Measurements from ENCODE around the gene MYO7A. TPM values are rescaled to one million over a fixed set of nuclear protein-coding genes. Genes with fewer than 3 reads are reported as not detected.

The MYO7A gene
- total RNA-seq, 2 experiments from 2014 or later: 0.23 to 0.28 TPM

DNA sequence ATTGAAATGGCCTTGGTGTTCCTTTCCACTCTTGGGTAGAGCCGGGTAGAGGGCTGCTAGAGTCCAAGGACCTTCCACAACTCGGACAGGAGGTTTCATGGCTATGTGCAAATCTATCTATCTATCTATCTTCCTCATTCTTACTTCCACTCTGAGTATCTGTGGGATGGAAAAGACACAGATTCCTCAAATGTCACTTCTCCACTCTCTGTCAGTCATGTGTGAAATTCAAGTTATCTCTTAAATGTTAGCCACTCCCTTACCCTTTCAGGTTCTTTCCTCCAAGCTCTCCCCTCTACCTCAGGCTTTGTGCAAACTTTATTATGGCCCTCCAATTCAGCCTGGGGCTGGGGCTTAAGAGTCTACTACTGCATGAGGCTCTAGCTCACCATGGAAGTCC, 89.1 kb downstream of the MYO7A start:
- Mint-ChIP-seq H3K9me3 (ENCODE audit: low read depth) (no peaks in the 10 kb centered on the region), H3K27me3 (peaks cover 26% of the 10 kb centered on the region), H3K4me1 (no peaks in the 10 kb centered on the region), H3K4me3 (no peak overlapping the region), H3K27ac (no peak overlapping the region), H3K36me3 (no peaks in the 10 kb centered on the region)
- CTCF ChIA-PET: no interaction called here
- ATAC-seq (no peak), DNase-seq (no peak)

DNA sequence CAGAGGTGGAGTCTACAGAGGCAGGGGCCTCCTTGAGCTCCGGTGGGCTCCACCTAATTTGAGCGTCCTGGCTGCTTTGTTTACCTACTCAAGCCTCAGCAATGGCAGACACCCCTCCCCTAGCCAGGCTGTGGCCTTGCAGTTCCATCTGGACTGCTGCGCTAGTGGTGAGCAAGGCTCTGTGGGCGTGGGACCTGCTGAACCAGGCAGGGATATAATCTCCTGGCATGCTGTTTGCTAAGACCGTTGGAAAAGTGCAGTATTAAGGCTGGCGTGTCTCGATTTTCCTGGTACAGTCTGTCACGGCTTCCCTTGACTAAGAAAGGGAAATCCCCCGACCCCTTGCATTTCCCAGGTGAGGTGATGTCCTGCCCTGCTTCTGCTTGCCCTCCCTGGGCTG, 95.8 kb downstream of the MYO7A start:
- no peaks in the 10 kb centered on the region for H3K9me3 Mint-ChIP-seq (ENCODE audit: low read depth)

DNA sequence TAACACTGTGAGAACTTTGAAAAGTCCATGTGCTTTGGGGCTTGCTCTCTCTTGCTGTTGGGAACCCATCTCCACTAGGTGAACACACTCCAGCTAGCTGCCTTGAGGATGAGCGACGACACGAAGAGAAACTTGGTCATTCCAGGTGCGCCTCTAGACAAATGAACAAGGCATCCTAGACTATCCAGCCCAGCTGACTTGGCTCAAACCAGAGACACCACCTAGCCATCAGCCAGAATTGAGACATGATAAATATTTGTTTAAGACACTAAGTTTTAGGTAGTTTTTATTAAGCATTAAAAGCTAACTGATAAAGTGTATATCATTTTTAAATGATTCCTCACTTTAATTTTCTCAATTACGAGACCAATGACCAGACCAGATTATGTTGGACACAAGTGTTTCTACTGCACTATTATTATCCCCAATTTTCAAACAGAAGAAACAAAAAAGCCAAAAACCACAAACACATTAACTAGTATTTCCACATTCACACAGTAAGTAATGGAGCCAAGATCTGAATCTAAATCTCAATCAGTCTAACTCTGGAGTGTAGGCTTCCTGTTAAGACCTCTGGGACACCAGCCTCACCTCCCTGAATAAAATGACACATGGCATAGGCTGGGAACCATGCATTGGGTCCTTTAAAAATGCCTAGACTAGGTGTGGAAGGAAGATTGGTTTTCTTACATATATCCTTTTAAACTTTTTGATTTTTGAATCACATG, 103.0 kb downstream of the MYO7A start:
- DNase-seq (no peak), ATAC-seq (no peak)
- Mint-ChIP-seq H3K27ac (no peak overlapping the region), H3K9me3 (ENCODE audit: low read depth) (no peaks in the 10 kb centered on the region), H3K27me3 (peaks cover 15% of the 10 kb centered on the region), H3K4me3 (no peak overlapping the region), H3K4me1 (no peaks in the 10 kb centered on the region), H3K36me3 (no peaks in the 10 kb centered on the region)
- CTCF ChIA-PET: no interaction called here

More for the DNA sequence above, 95.8 kb downstream of the MYO7A start:
- H3K27me3 Mint-ChIP-seq: peaks cover 48% of the 10 kb centered on the region
- DNase-seq (no peak), ATAC-seq (no peak)
- H3K4me3 Mint-ChIP-seq: no peak overlapping the region
- CTCF ChIA-PET: no interaction called here
- H3K36me3 Mint-ChIP-seq: no peaks in the 10 kb centered on the region
- no peak overlapping the region for H3K27ac Mint-ChIP-seq
- H3K4me1 Mint-ChIP-seq: no peaks in the 10 kb centered on the region

DNA sequence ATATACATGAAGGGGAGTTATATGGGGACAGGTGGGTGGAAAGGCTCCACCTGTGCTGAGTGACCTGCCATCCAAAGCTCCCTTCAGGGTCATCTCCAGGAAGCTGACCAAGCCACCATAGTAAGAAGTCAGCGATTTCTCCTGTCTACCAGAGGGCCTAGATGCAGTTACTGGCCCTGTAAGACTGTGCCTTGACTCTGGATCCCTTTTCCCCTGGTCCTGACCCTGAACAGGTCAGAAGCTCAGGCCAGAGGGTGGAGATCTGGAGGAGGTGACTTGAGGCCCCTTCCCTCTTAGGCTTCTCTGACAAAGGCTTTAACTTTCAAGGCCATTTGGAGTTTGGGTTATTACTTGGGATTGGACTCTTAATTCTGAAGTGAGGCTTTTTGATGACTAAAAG, 103.8 kb downstream of the MYO7A start:
- no peaks in the 10 kb centered on the region for H3K9me3 Mint-ChIP-seq (ENCODE audit: low read depth)

DNA sequence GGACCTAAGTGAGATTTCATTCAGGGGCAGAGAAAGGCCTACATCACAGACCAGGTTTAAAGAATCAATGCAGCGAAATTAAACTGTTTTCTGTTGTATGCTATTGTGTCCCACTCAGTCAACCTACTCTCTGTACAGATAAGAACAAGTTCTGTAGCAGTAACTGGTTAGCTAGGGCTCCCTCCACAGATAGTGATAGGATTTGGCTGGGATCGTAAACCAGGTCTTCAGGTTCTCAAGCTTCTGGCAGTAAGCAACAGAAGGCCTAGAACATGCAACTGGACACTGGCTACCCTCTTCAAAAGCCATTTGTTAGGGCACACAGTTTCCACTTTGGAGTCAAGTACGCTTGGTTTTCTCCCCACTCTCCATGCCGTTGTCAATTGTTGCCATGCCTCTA, 104.2 kb downstream of the MYO7A start:
- Mint-ChIP-seq H3K36me3 (no peaks in the 10 kb centered on the region), H3K4me1 (no peaks in the 10 kb centered on the region), H3K27me3 (peaks cover 16% of the 10 kb centered on the region), H3K4me3 (no peak overlapping the region), H3K9me3 (ENCODE audit: low read depth) (no peaks in the 10 kb centered on the region), H3K27ac (no peak overlapping the region)
- ATAC-seq (no peak), DNase-seq (no peak)
- CTCF ChIA-PET: interaction anchor here (1.4 to 1.7 kb wide), 2 partner anchors 19 to 37 kb away, joined by 4 read pairs; no protein-coding TSS in a partner anchor

More for the DNA sequence above, 103.8 kb downstream of the MYO7A start:
- Mint-ChIP-seq H3K4me3 (no peak overlapping the region), H3K27me3 (peaks cover 15% of the 10 kb centered on the region), H3K4me1 (no peaks in the 10 kb centered on the region), H3K36me3 (no peaks in the 10 kb centered on the region), H3K27ac (no peak overlapping the region)
- CTCF ChIA-PET: interaction anchor here (1.7 kb wide), 1 partner anchor 20 kb away, joined by 4 read pairs; no protein-coding TSS in a partner anchor
- no peak for DNase-seq
- ATAC-seq: no peak

DNA sequence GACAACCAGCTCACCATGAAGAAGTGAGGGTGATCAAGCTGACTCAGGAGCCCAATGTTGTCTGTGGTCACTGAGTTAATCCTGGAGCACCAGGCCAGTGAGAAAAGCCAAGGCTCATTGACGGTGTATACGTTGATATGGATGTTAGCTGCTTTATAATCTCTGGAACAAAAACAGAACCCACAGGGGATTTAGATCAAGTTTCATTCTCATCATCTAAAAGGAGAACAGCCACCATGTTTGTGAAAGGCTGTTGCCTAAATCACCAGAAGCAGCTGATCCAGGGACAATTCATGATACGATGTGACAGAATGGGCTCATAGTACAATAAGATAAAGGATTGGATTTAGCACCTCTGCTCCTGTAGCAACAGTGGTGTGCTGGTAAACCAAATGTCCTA, 105.0 kb downstream of the MYO7A start:
- H3K27me3 Mint-ChIP-seq: peaks cover 16% of the 10 kb centered on the region
- ATAC-seq (no peak), DNase-seq (no peak)
- H3K4me3 Mint-ChIP-seq: no peak overlapping the region
- CTCF ChIA-PET: interaction anchor here (1.4 to 1.7 kb wide), 2 partner anchors 19 to 38 kb away, joined by 4 read pairs; no protein-coding TSS in a partner anchor
- no peaks in the 10 kb centered on the region for H3K4me1 Mint-ChIP-seq
- H3K9me3 Mint-ChIP-seq (ENCODE audit: low read depth): no peaks in the 10 kb centered on the region
- H3K27ac Mint-ChIP-seq: no peak overlapping the region
- H3K36me3 Mint-ChIP-seq: no peaks in the 10 kb centered on the region

DNA sequence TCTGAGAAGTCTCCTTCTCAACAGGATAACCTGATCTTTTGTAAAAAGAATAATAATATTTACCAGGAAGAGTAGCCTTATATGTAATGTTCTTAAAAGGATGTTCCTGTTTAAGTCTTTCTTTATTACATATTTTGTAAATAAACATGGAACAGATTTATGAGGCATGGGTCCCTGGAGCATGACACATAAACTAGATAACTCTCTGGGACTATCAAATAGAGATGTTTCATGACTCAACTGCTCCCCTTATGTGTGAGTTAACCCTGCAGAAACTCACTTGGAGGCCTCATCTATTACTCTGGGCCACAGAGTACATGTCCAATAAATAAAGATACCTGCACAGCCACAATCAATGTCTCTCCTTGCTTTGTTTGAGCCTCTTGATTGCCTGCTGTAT, 108.9 kb downstream of the MYO7A start:
- no peaks in the 10 kb centered on the region for H3K36me3 Mint-ChIP-seq
- DNase-seq (no peak), ATAC-seq (no peak)
- no peak overlapping the region for H3K27ac Mint-ChIP-seq
- peaks cover 30% of the 10 kb centered on the region for H3K27me3 Mint-ChIP-seq
- H3K4me3 Mint-ChIP-seq: no peak overlapping the region
- no peaks in the 10 kb centered on the region for H3K9me3 Mint-ChIP-seq (ENCODE audit: low read depth)
- CTCF ChIA-PET: no interaction called here
- no peaks in the 10 kb centered on the region for H3K4me1 Mint-ChIP-seq

DNA sequence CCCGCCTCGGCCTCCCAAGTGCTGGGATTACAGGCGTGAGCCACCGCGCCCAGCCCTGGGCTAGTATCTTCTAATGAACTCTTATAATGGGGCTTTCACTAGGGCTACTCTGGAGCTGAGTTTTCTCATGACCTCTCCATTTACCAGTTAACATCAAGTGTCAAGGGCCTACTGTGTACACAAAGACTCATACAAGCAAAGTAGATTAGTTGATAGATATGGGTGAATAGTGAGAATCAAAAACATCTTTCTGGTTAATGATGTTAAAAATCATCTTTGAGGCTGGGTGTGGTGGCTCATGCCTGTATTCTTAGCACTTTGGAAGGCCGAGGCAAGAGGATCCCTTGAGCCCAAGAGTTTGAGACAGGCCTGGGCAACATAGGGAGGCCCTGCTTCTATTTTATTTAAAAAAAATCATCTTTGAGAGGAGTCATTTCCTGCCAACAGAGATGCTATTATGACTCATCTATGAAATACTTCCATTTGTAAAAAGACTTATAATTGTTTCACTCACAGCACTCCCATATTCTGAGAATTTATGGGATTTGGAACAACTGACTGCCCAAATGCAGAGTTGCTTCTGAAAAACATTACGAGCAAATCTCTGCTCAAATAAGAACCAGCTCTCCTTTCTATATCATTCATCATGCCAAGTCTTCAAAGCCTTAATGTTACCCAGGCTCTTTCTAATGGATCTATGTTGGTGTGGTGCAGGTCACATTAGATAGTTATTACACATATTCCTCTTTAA, 116.4 kb downstream of the MYO7A start:
- ATAC-seq (no peak), DNase-seq (no peak)
- Mint-ChIP-seq H3K9me3 (ENCODE audit: low read depth) (no peaks in the 10 kb centered on the region), H3K4me1 (peaks cover 7% of the 10 kb centered on the region), H3K27ac (no peak overlapping the region), H3K4me3 (no peak overlapping the region), H3K36me3 (no peaks in the 10 kb centered on the region), H3K27me3 (peaks cover 7% of the 10 kb centered on the region)
- CTCF ChIA-PET: interaction anchor here (0.9 kb wide), 1 partner anchor 197 kb away, joined by 3 read pairs; no protein-coding TSS in a partner anchor

DNA sequence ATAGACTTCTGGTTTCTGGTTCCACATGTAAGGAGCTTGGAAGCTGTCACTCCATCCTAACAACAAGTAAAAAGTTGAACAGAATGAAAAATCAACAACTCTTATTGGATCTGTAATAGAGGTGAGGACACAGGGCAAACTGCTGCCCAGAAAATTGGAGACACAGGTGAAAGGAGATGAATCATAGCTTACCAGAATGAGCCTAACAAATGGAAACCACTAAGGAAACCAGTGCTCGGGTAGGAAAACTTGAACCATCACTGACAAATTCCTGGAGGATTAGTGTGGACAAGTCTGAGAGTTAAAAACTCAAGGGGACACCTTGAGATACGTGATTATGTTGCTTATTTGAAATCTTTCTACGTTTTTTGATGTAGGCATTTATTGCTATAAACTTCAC, 121.4 kb downstream of the MYO7A start:
- DNase-seq: no peak
- ATAC-seq: no peak
- CTCF ChIA-PET: interaction anchor here (0.7 kb wide), 1 partner anchor 162 kb away, joined by 3 read pairs; no protein-coding TSS in a partner anchor
- Mint-ChIP-seq H3K36me3 (peaks cover 1% of the 10 kb centered on the region), H3K27ac (no peak overlapping the region), H3K9me3 (ENCODE audit: low read depth) (peaks cover 3% of the 10 kb centered on the region), H3K4me3 (no peak overlapping the region), H3K4me1 (peaks cover 3% of the 10 kb centered on the region), H3K27me3 (peaks cover 3% of the 10 kb centered on the region)

DNA sequence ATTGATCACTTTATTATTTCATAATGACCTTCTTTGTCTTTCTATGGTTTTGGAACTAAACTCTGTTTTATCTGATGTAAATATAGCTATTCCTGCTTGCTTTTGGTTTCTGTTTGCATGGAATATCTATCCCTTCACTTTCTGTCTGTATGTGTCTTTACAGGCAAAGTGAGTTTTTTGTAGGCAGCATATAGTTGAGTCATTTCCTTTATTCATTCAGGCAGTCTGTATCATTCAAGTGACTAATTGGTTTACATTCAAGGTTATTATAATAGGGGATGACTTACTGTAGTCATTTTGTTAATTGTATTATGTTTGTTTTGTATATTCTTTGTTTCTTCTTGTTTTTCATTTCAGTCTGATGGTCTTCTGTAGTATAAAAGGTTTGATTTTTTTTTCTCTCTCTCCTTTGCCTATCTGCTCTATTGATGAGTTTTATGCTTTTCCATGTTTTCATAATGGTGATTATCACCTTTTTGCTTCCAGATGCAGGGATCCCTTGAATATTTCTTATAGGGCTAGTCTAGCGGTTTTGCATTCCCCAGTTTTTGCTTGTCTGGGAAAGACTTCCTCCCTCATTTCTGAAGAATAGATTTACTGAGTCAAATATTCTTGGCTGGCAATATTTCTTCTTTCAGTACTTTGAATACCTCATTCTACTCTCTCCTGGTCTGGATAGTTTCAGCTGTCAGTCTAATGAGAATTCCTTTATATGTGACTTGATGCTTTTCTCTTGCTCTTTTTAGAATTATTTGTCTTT, 123.0 kb downstream of the MYO7A start:
- peaks cover 1% of the 10 kb centered on the region for H3K36me3 Mint-ChIP-seq
- H3K27me3 Mint-ChIP-seq: peaks cover 3% of the 10 kb centered on the region
- DNase-seq (no peak), ATAC-seq (no peak)
- peaks cover 3% of the 10 kb centered on the region for H3K9me3 Mint-ChIP-seq (ENCODE audit: low read depth)
- H3K27ac Mint-ChIP-seq: no peak overlapping the region
- CTCF ChIA-PET: interaction anchor here (1.2 kb wide), 1 partner anchor 18 kb away, joined by 4 read pairs; no protein-coding TSS in a partner anchor
- no peaks in the 10 kb centered on the region for H3K4me1 Mint-ChIP-seq
- H3K4me3 Mint-ChIP-seq: no peak overlapping the region

DNA sequence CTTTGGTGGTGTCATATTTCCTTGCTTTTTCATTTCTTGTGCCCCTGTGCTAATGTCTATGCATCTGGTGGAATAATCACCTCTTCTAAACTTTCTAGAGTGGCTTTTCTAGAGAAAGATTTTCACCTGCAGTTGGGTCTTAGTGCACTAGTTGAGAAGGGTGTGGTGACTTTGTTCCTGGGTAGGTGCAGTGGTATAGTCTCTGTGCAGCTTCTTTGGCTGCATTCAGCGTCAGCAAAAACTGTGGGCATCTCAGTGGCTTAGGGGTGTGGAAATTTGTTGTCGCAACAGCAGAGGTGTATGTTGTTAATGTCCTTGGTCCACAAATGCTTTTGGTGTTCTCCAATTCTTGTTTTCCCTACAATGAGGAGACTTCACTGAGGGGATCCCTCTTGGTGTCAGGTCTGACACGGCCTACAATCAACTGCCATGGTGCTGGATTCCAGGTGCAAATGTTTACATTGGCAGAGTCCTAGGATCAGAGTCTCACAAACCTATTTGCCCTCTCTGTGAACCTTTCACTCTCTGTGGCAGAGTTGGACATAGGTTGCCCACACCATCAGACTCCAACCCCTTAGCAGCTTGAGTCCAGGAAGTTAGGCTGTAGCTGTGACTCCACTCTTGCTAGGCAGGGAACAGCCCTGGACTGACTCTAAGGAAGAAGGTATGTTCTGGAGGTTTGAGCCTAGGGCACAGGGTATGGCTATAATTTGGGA, 124.7 kb downstream of the MYO7A start:
- H3K27ac Mint-ChIP-seq: no peak overlapping the region
- CTCF ChIA-PET: no interaction called here
- no peak for DNase-seq
- H3K4me1 Mint-ChIP-seq: no peaks in the 10 kb centered on the region
- H3K27me3 Mint-ChIP-seq: peaks cover 11% of the 10 kb centered on the region
- H3K9me3 Mint-ChIP-seq (ENCODE audit: low read depth): peaks cover 3% of the 10 kb centered on the region
- no peak for ATAC-seq
- peaks cover 1% of the 10 kb centered on the region for H3K36me3 Mint-ChIP-seq
- no peak overlapping the region for H3K4me3 Mint-ChIP-seq

DNA sequence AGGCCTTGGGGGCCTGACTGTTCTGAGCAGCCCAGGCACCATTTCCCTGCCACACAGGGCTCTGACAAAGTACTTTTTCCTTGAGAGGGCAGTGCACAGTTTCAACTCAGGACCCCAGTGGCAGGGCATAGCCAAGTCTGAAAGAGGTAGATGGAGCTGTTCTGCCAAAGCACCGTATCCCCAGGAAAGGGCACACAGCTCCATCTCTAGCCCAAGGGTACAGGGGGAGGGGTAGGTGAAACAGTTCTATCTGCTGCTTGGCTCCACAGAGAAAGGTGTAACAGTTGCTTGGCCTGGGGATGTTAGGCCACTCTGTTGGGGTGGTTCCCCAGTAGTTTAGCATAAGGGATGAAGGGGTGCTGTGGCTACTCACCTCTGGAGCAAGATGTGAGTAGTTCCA, 125.6 kb downstream of the MYO7A start:
- Mint-ChIP-seq H3K4me3 (no peak overlapping the region), H3K27ac (no peak overlapping the region), H3K36me3 (peaks cover 1% of the 10 kb centered on the region), H3K4me1 (no peaks in the 10 kb centered on the region), H3K9me3 (ENCODE audit: low read depth) (peaks cover 3% of the 10 kb centered on the region), H3K27me3 (peaks cover 17% of the 10 kb centered on the region)
- ATAC-seq (no peak), DNase-seq (no peak)
- CTCF ChIA-PET: no interaction called here

DNA sequence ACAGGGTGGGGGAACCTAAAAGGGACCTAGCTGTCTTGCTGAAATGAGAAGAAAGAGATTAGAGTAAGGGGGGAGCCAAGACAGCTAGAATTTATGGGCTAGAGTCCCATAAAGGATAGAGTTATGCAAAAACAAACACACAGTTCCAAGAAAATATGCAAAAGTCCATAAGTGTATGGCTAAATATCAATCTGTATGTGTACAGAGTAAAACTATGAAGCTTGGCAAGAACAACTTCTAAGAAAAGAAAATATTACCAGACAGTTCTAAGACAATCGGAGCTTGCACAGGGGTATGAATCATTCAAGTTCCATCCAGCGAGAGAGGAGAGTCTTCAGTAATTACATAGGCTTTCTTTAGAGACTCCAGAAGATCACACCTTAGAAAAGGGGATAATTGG, 131.6 kb downstream of the MYO7A start:
- peaks cover 2% of the 10 kb centered on the region for H3K36me3 Mint-ChIP-seq
- H3K4me1 Mint-ChIP-seq: no peaks in the 10 kb centered on the region
- DNase-seq: no peak
- H3K9me3 Mint-ChIP-seq (ENCODE audit: low read depth): peaks cover 3% of the 10 kb centered on the region
- no peak overlapping the region for H3K4me3 Mint-ChIP-seq
- no peak overlapping the region for H3K27ac Mint-ChIP-seq
- peaks cover 54% of the 10 kb centered on the region for H3K27me3 Mint-ChIP-seq
- CTCF ChIA-PET: no interaction called here
- ATAC-seq: no peak
